Karpas-422 (cell line): Measurements from ENCODE around the gene RBFOX1. TPM values are rescaled to one million over a fixed set of nuclear protein-coding genes. Genes with fewer than 3 reads are reported as not detected.

Experiments used
- DNase-seq: peaks from one replicate; pipeline ENCODE4 v3.0.0-alpha.2; 2015
- H2AFZ ChIP-seq: fragments of 200-600 bp; sonication (generic); 2 replicates; pipeline ENCODE4 v1.6.1; 2014; ENCODE audit warnings: antibody characterized with exemption, low read length, mixed read lengths
- H3K27ac ChIP-seq: fragments of 200-600 bp; sonication (generic); 2 replicates; pipeline ENCODE4 v1.5.1; 2014; ENCODE audit warnings: mild to moderate bottlenecking, low read length, moderate library complexity
- H3K27me3 ChIP-seq: fragments of 200-600 bp; sonication (generic); 2 replicates; pipeline ENCODE4 v1.6.1; 2014; ENCODE audit warnings: low read length, mixed read lengths
- H3K36me3 ChIP-seq: fragments of 200-600 bp; sonication (generic); 2 replicates; pipeline ENCODE4 v1.6.1; 2014; ENCODE audit warnings: low read length, mixed read lengths; ENCODE audit not compliant: insufficient read depth
- H3K4me1 ChIP-seq: fragments of 200-600 bp; sonication (generic); 2 replicates; pipeline ENCODE4 v1.6.1; 2014; ENCODE audit warnings: mild to moderate bottlenecking, low read length, mixed read lengths
- H3K4me2 ChIP-seq: fragments of 200-600 bp; sonication (generic); 2 replicates; pipeline ENCODE4 v1.6.1; 2014; ENCODE audit warnings: low read length, low read depth, mild to moderate bottlenecking; ENCODE audit not compliant: poor library complexity, severe bottlenecking
- H3K4me3 ChIP-seq: fragments of 200-600 bp; sonication (generic); 2 replicates; pipeline ENCODE4 v1.5.1; 2014; ENCODE audit warnings: mild to moderate bottlenecking, antibody characterized with exemption, low read length, mixed read lengths
- H3K79me2 ChIP-seq: fragments of 200-600 bp; sonication (generic); 2 replicates; pipeline ENCODE4 v1.6.1; 2014; ENCODE audit warnings: mild to moderate bottlenecking, low read length, mixed read lengths
- H3K9ac ChIP-seq: fragments of 200-600 bp; sonication (generic); 2 replicates; pipeline ENCODE4 v1.6.0; 2014; ENCODE audit warnings: low read length
- H3K9me2 ChIP-seq: fragments of 200-600 bp; sonication (generic), shearing (Covaris generic); replicated peaks from 2 replicates; pipeline ENCODE4 v1.6.0; 2014; ENCODE audit warnings: mild to moderate bottlenecking, low read length, moderate library complexity; ENCODE audit not compliant: insufficient read depth
- H3K9me3 ChIP-seq: fragments of 300-700, 200-600 bp; sonication (generic); 2 replicates; pipeline ENCODE4 v1.6.1; 2014; ENCODE audit warnings: low read length, mixed read lengths
- H4K20me1 ChIP-seq: fragments of 200-600 bp; sonication (generic); 2 replicates; pipeline ENCODE4 v1.6.1; 2014; ENCODE audit warnings: mild to moderate bottlenecking, antibody characterized with exemption, low read length, low read depth; ENCODE audit not compliant: insufficient read depth
- total RNA-seq: library from RNA; depleted of rRNA; stranded (reverse); fragments of >200 nt; shearing (Covaris generic); gene quantifications from 2 replicates; pipeline ENCODE4 v1.2.3, GENCODE V29; 2014; ENCODE audit warnings: low replicate concordance

Gene RBFOX1
- total RNA-seq, 1 experiment from 2014 or later, result 1.3 TPM

GRCh38 chr16:7436306-7436705, 103.7 kb downstream of the RBFOX1 start:
- H3K27ac ChIP-seq, result no peak overlapping the region
- no peaks in the 10 kb centered on the region for H3K79me2 ChIP-seq
- no peaks in the 10 kb centered on the region for H4K20me1 ChIP-seq
- no peaks in the 10 kb centered on the region for H3K27me3 ChIP-seq
- no peaks in the 10 kb centered on the region for H3K4me1 ChIP-seq
- H3K36me3 ChIP-seq, result no peaks in the 10 kb centered on the region
- H3K4me2 ChIP-seq, result no peak overlapping the region
- H3K9ac ChIP-seq, result no peak overlapping the region
- no peak overlapping the region for H2AFZ ChIP-seq
- no peak overlapping the region for H3K4me3 ChIP-seq
- no peaks in the 10 kb centered on the region for H3K9me2 ChIP-seq
- DNase-seq, result no peak
- H3K9me3 ChIP-seq, result peaks cover 14% of the 10 kb centered on the region

GRCh38 chr16:7437135-7437804, 104.6 kb downstream of the RBFOX1 start:
- Histone ChIP-seq H3K27ac (no peak overlapping the region), H3K4me3 (no peak overlapping the region), H3K9me2 (no peaks in the 10 kb centered on the region), H3K4me2 (no peak overlapping the region), H3K79me2 (no peaks in the 10 kb centered on the region), H2AFZ (no peak overlapping the region), H3K27me3 (no peaks in the 10 kb centered on the region), H3K36me3 (no peaks in the 10 kb centered on the region), H4K20me1 (no peaks in the 10 kb centered on the region), H3K4me1 (no peaks in the 10 kb centered on the region), H3K9me3 (peaks cover 14% of the 10 kb centered on the region), H3K9ac (no peak overlapping the region)
- no peak for DNase-seq

DNA sequence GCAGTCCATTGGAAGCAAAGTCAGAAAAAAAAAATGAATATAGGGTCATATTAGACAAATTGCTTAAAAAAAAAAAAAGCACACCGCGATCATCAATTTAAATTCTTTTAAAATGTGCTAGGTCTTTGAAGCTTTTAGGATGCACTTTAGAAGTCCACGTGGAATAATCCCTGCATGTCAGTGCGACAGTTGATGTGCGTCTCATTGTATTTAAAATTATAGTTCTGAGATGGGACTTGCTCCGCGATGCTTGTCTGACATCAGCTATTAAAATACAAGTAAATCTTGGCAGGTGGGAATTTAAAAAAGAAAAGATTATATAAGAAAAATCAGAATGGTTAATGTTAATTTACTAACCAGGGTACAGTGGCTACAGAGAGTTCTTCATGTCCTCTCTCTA, 105.2 kb downstream of the RBFOX1 start:
- DNase-seq, result no peak
- H3K4me2 ChIP-seq, result no peak overlapping the region
- H2AFZ ChIP-seq, result no peak overlapping the region
- no peak overlapping the region for H3K27ac ChIP-seq
- peaks cover 16% of the 10 kb centered on the region for H3K9me3 ChIP-seq
- H3K4me1 ChIP-seq, result no peaks in the 10 kb centered on the region
- no peaks in the 10 kb centered on the region for H3K27me3 ChIP-seq
- H3K36me3 ChIP-seq, result no peaks in the 10 kb centered on the region
- no peaks in the 10 kb centered on the region for H3K9me2 ChIP-seq
- H4K20me1 ChIP-seq, result no peaks in the 10 kb centered on the region
- H3K4me3 ChIP-seq, result no peak overlapping the region
- H3K9ac ChIP-seq, result no peak overlapping the region
- H3K79me2 ChIP-seq, result no peaks in the 10 kb centered on the region

DNA sequence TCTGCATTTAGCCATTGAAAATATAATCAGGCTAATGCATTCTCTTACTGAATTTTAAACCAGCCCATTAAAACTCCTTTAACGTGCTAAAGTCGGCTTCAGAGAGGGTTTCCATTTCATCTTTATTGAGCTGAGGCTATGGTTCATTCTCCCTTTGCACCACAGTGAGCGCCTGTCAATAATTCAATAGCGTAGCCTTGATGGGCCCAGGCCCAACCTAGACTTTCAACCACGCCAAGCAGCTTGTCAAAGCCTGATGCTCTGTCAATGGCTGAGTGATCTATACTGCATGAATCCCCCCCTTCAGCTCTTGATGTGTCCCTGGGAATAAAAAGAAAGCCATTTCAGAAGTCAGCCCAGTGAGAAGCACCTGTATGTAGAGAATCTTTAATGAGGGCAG, 106.0 kb downstream of the RBFOX1 start:
- Histone ChIP-seq H3K4me2 (no peak overlapping the region), H3K79me2 (no peaks in the 10 kb centered on the region), H3K9me3 (peaks cover 13% of the 10 kb centered on the region), H3K4me1 (no peaks in the 10 kb centered on the region), H3K27me3 (no peaks in the 10 kb centered on the region), H4K20me1 (no peaks in the 10 kb centered on the region), H3K27ac (no peak overlapping the region), H3K9ac (no peak overlapping the region), H2AFZ (no peak overlapping the region), H3K4me3 (no peak overlapping the region), H3K36me3 (no peaks in the 10 kb centered on the region), H3K9me2 (no peaks in the 10 kb centered on the region)
- no peak for DNase-seq

DNA sequence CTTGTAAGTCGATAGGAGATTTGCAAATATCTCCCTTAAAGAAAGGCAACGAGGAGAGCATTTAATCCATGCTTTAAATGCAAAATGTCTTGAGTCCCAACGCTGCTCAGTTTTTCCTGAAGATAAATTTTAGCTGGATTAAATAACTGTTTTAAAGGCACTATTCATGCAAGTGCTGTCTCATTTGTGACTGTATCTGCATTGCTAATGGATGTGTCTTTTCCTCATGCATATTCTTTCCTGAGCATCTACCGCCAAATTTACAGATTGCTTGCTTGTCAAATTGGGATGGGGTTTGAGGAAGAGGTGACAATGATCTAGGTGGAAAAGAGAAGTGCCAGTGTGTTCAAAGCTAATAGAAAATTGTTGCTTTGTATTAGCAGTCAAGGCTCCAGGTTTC, 106.9 kb downstream of the RBFOX1 start:
- H4K20me1 ChIP-seq, result no peaks in the 10 kb centered on the region
- H3K36me3 ChIP-seq, result no peaks in the 10 kb centered on the region
- peaks cover 13% of the 10 kb centered on the region for H3K9me3 ChIP-seq
- no peaks in the 10 kb centered on the region for H3K27me3 ChIP-seq
- no peak overlapping the region for H3K9ac ChIP-seq
- H3K4me3 ChIP-seq, result no peak overlapping the region
- no peaks in the 10 kb centered on the region for H3K4me1 ChIP-seq
- H3K4me2 ChIP-seq, result no peak overlapping the region
- no peak for DNase-seq
- H2AFZ ChIP-seq, result no peak overlapping the region
- no peak overlapping the region for H3K27ac ChIP-seq
- no peaks in the 10 kb centered on the region for H3K9me2 ChIP-seq
- no peaks in the 10 kb centered on the region for H3K79me2 ChIP-seq

- DNase-seq, result no peak
- H3K27ac ChIP-seq, result no peak overlapping the region
- no peak overlapping the region for H3K9ac ChIP-seq
- H3K79me2 ChIP-seq, result no peaks in the 10 kb centered on the region
- no peak overlapping the region for H3K4me3 ChIP-seq
- peaks cover 10% of the 10 kb centered on the region for H3K9me3 ChIP-seq
- H4K20me1 ChIP-seq, result no peaks in the 10 kb centered on the region
- H3K4me1 ChIP-seq, result no peaks in the 10 kb centered on the region
- H3K4me2 ChIP-seq, result no peak overlapping the region
- no peaks in the 10 kb centered on the region for H3K9me2 ChIP-seq
- no peaks in the 10 kb centered on the region for H3K27me3 ChIP-seq
- H3K36me3 ChIP-seq, result no peaks in the 10 kb centered on the region
- H2AFZ ChIP-seq, result no peak overlapping the region
Observed at GRCh38 chr16:7440886-7441400, 108.3 kb downstream of the RBFOX1 start.

DNA sequence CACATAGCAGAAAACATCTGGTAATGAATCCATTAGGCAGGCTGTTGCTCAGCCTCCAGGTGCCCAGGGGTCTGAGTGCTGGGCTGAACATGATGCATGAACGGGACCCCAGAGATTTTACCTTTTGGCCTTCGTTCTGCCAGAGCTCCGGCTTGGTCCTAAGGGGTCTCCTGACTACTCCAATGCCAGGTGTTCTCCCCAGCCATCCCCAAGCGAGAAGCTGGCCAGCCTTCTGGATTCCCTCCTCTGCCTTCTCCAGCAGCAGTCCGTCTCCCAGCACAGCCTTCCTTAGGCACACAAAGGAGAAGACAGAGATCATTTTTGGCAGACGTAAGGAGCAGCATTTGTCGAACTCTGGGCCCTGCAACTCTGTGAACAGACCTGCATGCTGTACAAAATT, 109.4 kb downstream of the RBFOX1 start:
- no peaks in the 10 kb centered on the region for H3K36me3 ChIP-seq
- H3K4me1 ChIP-seq, result no peaks in the 10 kb centered on the region
- H3K79me2 ChIP-seq, result no peaks in the 10 kb centered on the region
- no peak overlapping the region for H2AFZ ChIP-seq
- no peak for DNase-seq
- H3K9me2 ChIP-seq, result no peaks in the 10 kb centered on the region
- H3K9ac ChIP-seq, result no peak overlapping the region
- no peak overlapping the region for H3K4me3 ChIP-seq
- no peak overlapping the region for H3K4me2 ChIP-seq
- no peaks in the 10 kb centered on the region for H4K20me1 ChIP-seq
- no peak overlapping the region for H3K27ac ChIP-seq
- no peaks in the 10 kb centered on the region for H3K27me3 ChIP-seq
- H3K9me3 ChIP-seq, result peaks cover 7% of the 10 kb centered on the region

DNA sequence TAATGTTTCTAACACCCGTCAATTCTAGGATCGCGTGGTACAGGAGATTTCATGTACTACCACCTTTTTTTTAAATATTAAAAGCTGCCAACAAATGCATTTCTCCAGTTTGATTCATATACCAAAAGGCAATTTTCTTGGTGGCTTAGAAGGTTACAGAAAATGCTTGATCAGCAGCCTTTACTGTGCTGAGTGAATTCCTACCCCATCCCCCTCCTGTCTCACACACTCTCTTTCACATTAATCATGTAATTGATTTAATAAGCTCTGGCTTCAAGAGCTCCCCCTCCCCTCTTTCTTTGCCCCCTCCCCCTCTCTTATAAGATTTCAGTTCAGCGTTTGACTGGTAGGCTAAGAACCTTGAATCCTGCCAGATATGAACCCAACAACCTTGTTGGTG, 110.5 kb downstream of the RBFOX1 start:
- Histone ChIP-seq H3K9ac (no peak overlapping the region), H3K9me3 (peaks cover 7% of the 10 kb centered on the region)

More for the DNA sequence above, 110.5 kb downstream of the RBFOX1 start:
- no peaks in the 10 kb centered on the region for H3K79me2 ChIP-seq
- no peaks in the 10 kb centered on the region for H3K27me3 ChIP-seq
- DNase-seq, result no peak
- no peak overlapping the region for H3K4me2 ChIP-seq
- no peak overlapping the region for H3K27ac ChIP-seq
- no peaks in the 10 kb centered on the region for H3K4me1 ChIP-seq
- no peak overlapping the region for H2AFZ ChIP-seq
- no peak overlapping the region for H3K4me3 ChIP-seq
- no peaks in the 10 kb centered on the region for H4K20me1 ChIP-seq
- H3K9me2 ChIP-seq, result no peaks in the 10 kb centered on the region
- no peaks in the 10 kb centered on the region for H3K36me3 ChIP-seq
